Medulla oblongata (tissue), 1 donor: Measurements from ENCODE around the gene HRH2.
"Not testable (repeated sequence)": the region's sequence is repeated elsewhere in the genome, so short reads cannot be mapped to it uniquely, and the experiment has no call there.

Experiments used
- DNase-seq: peaks from one replicate; pipeline ENCODE4 v3.0.0-alpha.2; 2015; ENCODE audit errors: extremely low spot score

Gene HRH2

DNA sequence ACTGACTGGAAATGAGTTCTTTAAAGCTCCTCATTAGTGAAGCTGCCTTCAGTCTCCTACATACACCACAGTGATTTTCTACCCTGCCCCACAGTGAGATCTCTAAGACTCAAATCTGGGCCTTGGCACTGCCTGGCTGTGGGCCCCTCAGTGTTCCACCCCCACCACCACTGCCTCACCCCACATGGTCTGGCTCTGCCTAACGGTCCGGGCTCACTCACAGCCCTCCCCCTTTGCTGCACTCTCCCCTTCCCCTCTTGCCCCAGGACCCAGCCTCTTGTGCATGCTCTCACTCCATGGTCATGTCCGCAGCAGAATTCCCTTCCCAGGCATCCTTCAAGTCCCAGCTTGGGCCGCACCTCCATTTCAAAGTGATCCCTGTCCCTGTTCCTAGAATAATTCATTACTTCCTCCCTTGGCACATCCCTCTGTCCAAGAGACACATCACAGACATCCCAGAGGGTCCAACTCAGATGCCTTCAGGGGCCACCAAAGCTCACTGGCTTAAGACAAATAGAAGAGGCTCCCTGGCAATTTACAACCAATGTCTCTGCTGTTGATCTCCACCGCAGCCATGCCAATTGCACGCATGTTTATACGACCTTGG, 56.7 kb downstream of the HRH2 start:
- DNase-seq, result no peak

- no peak for DNase-seq
Measured at GRCh38 chr5:175715627-175716522, 58.0 kb downstream of the HRH2 start.

GRCh38 chr5:175717837-175718236, 60.0 kb downstream of the HRH2 start:
- no peak for DNase-seq

- peak; percentile 14 for DNase-seq
Measured at GRCh38 chr5:175718401-175719108, 60.7 kb downstream of the HRH2 start.

GRCh38 chr5:175719109-175719432, 61.2 kb downstream of the HRH2 start:
- DNase-seq, result not testable (repeated sequence)

- DNase-seq, result no peak
Measured at GRCh38 chr5:175724314-175725275, 66.7 kb downstream of the HRH2 start.

DNA sequence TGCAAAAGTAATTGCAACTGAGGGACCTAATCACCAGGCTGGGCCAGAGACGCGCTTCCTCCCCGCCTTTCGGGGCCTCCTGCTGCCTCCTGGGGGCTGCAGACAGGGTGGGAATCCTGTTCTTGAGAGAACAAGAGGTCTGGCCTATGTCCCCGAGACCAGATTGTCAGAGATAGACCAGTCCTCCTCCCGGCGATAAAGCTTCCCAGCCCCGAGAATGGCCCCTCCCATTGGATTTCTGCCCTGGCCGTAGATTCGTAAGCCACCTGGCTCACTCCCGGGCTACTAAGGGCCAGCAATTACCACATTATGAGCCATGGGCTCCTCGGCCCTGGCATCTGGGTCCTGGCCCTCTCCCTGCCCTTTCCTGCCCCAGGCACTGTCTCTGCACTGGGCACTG, 70.4 kb downstream of the HRH2 start:
- no peak for DNase-seq

DNA sequence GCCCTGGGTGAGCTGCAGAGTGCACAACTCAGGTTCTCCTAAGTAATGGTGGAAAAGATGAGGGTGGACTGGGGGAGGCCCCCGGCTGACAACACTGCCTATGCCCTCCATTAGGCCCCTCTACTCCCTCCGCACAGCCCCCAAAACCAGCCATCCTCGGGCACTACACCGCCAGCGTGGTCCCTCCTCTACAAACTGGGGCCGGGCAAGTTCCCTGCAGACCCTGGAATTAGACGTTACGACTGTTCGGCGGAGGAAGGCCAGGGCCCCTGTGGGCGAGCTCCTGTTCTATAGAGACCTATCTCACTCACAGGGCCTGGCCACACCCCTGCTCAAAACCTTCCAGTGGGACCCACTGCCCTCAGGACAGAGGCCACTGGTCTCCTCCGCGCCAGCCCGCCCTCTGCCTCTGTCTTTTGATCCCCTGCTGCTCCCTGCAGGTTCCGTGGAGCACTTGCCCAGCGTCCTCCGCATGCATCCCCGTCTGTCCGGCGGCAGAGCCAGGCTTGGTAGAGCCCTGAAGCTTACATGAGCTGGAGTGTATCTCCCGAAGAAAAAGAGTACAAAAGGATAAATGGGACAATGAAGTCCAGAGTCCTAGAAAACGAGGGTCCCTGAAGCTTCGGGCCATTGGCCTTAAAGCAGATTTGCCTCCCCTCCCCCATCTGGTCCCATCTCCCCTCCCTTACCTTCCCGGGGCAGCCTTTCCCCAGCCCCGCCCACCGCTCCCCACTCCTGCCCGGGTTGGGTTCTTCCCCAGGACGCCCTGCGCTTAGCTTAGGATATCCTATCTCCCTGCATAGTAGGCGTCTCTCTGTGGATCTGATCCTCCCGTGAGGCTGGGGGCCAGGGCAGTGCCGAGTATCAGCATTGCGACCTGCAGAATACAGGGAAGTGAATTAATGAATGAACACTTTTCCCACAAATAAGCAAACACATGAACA, 71.3 kb downstream of the HRH2 start:
- no peak for DNase-seq

- DNase-seq, result peak; percentile 91
Measured at GRCh38 chr5:175729829-175730277, 72.0 kb downstream of the HRH2 start.

- DNase-seq, result no peak
Measured at GRCh38 chr5:175731172-175731571, 73.3 kb downstream of the HRH2 start.

GRCh38 chr5:175731756-175732465, 74.0 kb downstream of the HRH2 start:
- no peak for DNase-seq

DNA sequence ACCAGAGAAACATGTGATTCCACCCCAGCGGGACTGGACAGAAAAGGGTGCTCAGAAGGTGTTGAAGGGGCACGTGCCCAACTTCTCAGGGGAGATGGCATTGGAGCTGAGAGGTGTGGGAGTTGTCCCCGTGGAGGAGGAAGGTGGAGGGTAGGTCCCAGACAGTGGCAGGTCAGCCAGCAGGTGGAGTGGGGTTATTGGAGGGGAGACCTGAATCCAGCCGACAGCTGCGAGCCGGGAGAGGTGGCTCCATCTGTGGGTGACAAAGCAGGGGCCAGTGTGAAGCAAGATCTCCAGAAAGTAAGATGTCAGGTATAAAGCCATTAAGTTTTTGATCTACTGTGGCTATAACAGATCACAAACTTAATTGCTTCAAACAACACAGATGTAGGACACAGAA, 75.1 kb downstream of the HRH2 start:
- DNase-seq, result no peak

DNA sequence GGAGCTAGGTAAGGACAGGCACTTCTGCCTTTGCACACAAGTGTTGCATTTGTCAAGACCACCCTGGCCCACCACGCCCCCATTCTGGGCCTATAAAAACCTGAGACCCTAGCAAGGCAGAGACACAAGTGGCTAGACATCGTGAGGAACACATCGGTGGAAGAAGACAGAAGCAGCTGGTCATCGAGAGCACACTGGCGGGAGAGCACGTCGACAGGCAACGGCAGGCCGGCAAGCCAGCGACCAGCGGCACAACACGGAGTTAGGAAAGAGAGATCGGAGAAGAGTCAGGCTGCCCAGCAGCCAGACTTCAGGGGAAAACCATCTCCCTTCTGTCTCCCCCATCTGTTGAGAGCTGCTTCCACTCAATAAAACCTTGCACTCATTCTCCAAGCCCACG, 76.1 kb downstream of the HRH2 start:
- no peak for DNase-seq

DNA sequence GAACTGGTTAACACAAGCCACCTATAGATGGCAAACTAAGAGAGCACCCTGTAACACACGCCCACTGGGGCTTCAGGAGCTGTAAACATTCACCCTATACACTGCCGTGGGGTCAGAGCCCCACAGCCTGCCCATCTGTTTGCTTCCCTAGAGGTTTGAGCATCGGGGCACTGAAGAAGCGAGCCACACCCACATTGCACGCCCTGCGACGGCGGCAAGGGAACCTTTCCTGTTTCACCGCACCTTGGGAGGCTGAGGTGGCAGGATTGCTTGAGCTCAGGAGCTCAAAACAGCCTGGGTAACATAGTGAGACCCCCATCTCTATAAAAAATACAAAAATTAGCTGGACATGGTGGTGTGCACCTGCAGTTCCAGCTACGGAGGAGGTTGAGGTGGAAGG, 76.6 kb downstream of the HRH2 start:
- DNase-seq, result no peak

DNA sequence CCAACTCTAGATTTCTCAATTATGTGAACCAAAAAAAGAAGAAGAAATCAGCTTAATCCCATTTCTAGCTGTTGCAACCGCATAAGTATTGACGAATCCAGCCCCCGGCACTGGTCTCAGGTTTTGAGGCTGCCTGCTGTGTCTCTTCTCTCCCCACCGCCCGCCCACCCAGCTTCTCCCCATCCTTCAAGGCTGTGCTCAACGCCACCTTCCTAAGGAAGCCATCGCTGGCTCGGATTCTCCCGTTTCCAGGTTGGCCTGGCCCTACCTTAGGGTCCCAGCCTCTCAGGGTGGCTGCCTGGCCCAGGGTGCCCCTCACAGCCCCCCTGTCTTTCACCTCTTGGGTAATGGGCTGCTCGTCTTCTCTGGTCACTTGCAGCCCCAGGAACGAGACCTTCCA, 77.8 kb downstream of the HRH2 start:
- DNase-seq, result no peak

DNA sequence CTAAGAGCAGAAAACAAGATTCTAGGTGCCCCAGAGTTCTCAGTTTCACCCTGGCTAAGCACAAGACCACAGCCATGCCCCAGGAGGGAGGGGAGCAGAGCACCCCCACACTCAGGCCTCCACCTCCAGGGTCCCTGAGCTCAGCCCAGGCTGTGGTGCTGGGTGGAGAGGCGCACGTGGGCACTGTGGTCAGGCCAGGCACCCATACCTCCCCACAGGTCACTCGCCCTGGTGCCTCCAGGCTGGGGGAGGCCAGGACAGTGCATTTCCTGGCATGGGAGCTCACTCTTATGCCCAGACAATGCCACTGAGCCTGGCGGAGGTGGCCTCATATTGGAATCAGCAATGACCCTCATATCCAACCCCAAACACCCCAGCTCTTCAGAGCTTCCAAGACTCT, 78.8 kb downstream of the HRH2 start:
- DNase-seq, result no peak

DNA sequence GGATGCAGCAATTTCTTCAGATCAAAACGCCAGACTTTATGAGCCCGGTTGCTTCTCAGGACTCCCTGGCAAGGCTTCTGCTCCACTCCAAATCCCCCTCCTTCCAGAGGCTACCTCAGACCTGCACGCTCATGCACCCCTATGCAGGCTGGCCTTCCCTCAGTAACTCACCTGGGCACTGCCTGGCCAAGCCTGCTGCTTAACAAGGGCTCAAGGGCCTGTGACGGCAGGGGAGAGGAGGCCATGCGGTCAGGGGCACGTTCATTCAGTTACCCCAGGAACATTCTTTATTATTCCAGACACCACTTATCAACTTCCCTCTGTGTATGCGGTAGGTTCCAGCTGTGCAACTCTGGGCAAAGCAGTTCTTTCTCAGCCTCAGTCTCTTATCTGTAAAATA, 79.6 kb downstream of the HRH2 start:
- DNase-seq, result no peak

GRCh38 chr5:175738126-175738525, 80.3 kb downstream of the HRH2 start:
- DNase-seq, result no peak

GRCh38 chr5:175738602-175739133, 80.8 kb downstream of the HRH2 start:
- DNase-seq, result no peak

DNA sequence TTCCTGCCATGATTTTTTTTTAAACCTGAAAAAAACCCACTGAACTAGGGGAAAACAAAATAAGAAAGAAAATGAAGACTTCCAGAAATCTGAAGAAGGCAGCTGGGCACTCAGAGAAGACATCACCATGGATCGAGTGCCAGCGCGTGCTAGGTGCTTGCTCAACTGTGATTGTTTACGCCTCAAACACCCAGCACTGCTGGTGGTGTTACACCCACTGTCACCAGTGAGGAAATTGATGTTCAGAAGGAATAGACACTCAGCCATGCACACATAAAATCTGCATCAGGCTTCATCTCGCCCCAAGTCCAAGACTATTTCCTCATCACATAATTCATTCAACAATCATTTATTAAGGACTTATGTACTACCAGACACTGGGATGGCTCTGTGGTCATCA, 82.1 kb downstream of the HRH2 start:
- DNase-seq, result no peak
